ENCODE data around the gene AQP7.
A peak's percentile ranks its signal among the peaks of the same experiment; 100 is the strongest.

AQP7 gene

DNA sequence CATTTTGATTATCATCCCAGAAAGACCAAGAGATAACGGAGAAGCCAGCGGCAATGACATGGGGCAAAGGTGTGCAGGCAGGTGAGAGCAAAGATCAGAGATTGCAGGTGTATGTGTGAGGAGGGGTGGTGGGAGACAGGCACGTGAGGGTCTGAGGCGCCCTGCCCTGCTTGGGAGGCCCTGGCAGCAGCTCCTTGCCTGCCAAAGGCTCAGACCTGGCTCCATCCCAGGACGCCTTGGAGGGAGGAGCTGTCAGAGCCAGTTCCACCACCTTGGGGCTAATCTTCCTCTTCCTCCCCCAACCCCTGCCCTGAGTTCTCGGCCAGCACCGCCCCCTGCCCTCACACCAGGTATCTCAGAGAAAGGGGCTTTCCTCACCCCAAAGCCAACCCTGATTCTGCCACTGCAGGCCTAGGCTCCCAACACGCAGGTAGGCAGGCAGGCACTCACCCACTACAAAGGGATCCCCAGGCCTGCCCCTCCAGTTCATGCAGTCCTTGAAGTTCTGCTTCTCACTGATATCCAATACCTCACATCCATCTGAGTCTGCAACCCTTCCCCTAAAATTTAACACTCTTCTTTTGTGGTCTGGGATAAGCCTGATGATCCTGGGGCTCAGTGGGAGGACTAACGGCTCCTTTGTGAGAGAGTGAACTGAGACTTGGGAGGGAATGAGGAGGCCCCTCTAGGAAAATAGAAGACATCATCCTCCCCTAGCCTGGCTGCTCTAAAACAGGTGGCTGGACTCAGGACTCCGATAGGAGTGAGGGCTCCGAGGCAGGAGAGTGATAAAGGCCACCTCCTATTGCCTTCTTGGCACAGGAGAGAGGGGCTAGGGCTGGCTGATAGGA, 43.2 kb upstream of the AQP7 start:
- no peaks in the 10 kb centered on the region for H3K9me3 ChIP-seq (ENCODE audit: control extremely low read depth in 1 of 5, control insufficient read depth in 4 of 5, insufficient read depth in 2 of 5, low read depth in 1 of 5, low read length in 4 of 5)
- no peak overlapping the region for H3K27ac ChIP-seq (ENCODE audit: insufficient read depth in 1 of 2, low read depth in 1 of 2, low read length in 2 of 2, poor library complexity in 1 of 2, severe bottlenecking in 2 of 2)
- ChIA-PET POLR2A (no interaction called here), CTCF (interaction anchor here (0.9 to 9.6 kb wide), 3 partner anchors 10 to 18 kb away, joined by 3 to 172 read pairs (median 5); no protein-coding TSS in a partner anchor)
- H3K4me3 ChIP-seq (ENCODE audit: control insufficient read depth in 1 of 7, extremely low read depth in 1 of 7, insufficient read depth in 4 of 7, low read depth in 2 of 7, low read length in 6 of 7), result peak overlapping the region in 1 of 7 experiments; percentile 35
- DNase-seq, result no peak
- peaks cover 0 to 6% (median 4%) of the 10 kb centered on the region in 5 experiments for H3K27me3 ChIP-seq (replicated peaks in 2 of 5; ENCODE audit: control insufficient read depth in 4 of 5, insufficient read depth in 5 of 5, low read length in 4 of 5)
- WGBS (ENCODE audit: insufficient coverage), result 97% methylated on average over 10 of the region's 11 CpGs
- H3K4me1 ChIP-seq (ENCODE audit: control extremely low read depth in 1 of 4, control insufficient read depth in 4 of 4, insufficient read depth in 4 of 4, low read length in 3 of 4), result peaks cover 3 to 42% (median 28%) of the 10 kb centered on the region in 4 experiments
- no peaks in the 10 kb centered on the region for H3K36me3 ChIP-seq (ENCODE audit: control insufficient read depth in 4 of 4, insufficient read depth in 4 of 4, low read length in 3 of 4)

DNA sequence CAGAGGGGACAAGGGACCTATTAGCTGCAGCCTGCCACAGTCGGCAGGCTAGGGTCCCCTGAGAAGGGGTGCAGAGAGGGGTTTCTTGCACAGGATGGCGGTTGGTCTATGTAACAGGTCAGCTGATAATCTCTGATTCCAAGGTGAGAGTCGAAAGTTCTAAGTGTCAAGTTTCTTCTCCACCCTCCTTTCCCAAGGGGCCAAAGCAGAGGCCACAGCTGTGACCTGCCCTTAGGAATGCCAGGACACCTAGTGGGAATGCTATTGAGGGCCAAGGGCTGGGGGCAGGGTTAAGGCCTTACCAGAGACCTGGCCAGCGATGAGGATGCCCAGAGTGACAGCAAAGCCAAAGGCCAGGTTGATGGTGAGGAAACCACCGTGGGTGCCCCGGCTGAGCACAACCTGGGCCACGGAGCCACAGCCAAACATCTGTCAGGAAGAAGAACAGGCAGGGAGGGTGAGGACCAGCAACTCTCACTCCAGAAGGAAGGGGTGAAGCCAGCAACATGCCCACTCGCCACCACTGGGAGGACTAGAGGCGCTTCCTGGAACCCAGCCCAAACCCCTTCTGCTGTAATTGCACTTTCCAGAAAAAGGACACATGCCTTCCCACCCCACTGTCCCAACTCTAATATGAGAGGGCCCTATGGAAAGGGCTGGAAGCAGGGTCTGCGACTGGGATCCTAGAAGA, 41.2 kb upstream of the AQP7 start:
- Histone ChIP-seq H3K4me1 (ENCODE audit: control extremely low read depth in 1 of 4, control insufficient read depth in 4 of 4, insufficient read depth in 4 of 4, low read length in 3 of 4) (peaks cover 3 to 42% (median 28%) of the 10 kb centered on the region in 4 experiments), H3K27me3 (replicated peaks in 2 of 5; ENCODE audit: control insufficient read depth in 4 of 5, insufficient read depth in 5 of 5, low read length in 4 of 5) (peaks cover 0 to 4% (median 4%) of the 10 kb centered on the region in 5 experiments), H3K4me3 (ENCODE audit: control insufficient read depth in 1 of 7, extremely low read depth in 1 of 7, insufficient read depth in 4 of 7, low read depth in 2 of 7, low read length in 6 of 7) (no peak overlapping the region), H3K36me3 (ENCODE audit: control insufficient read depth in 4 of 4, insufficient read depth in 4 of 4, low read length in 3 of 4) (no peaks in the 10 kb centered on the region), H3K9me3 (ENCODE audit: control extremely low read depth in 1 of 5, control insufficient read depth in 4 of 5, insufficient read depth in 2 of 5, low read depth in 1 of 5, low read length in 4 of 5) (no peaks in the 10 kb centered on the region), H3K27ac (ENCODE audit: insufficient read depth in 1 of 2, low read depth in 1 of 2, low read length in 2 of 2, poor library complexity in 1 of 2, severe bottlenecking in 2 of 2) (no peak overlapping the region)
- peak in 2 of 3 donors; percentile 15 to 19 for DNase-seq
- CTCF ChIA-PET, result interaction anchor here (1.1 to 3.9 kb wide), 2 partner anchors 8 to 9 kb away, joined by 3 to 23 read pairs; no protein-coding TSS in a partner anchor
- 79% methylated on average over 8 of the region's 10 CpGs for WGBS (ENCODE audit: insufficient coverage)
- POLR2A ChIA-PET, result interaction anchor here (0.5 kb wide), 1 partner anchor 11 kb away, joined by 4 read pairs; no protein-coding TSS in a partner anchor

DNA sequence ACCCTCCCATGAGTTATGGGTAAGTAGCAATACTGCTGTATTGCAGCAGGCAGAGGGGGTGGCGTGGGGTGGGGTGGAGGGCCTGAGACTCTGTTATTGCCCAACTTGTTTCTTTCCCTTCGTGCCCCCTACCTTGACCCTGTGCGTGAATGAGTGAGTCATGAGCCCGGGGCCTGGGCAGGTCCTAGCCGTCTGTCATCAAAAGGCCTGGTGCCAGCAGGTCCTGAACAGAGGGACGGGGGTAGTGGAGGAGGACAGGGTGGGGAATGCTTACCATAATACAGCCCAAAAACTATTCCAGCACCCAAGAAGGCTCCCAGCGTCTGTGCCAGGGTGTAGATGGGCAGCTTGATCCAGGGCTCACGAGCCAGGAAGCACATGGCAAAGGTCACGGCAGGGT, 40.7 kb upstream of the AQP7 start:
- Histone ChIP-seq H3K27me3 (replicated peaks in 2 of 5; ENCODE audit: control insufficient read depth in 4 of 5, insufficient read depth in 5 of 5, low read length in 4 of 5) (peaks cover 0 to 3% (median 1%) of the 10 kb centered on the region in 5 experiments), H3K9me3 (ENCODE audit: control extremely low read depth in 1 of 5, control insufficient read depth in 4 of 5, insufficient read depth in 2 of 5, low read depth in 1 of 5, low read length in 4 of 5) (no peaks in the 10 kb centered on the region), H3K4me1 (ENCODE audit: control extremely low read depth in 1 of 4, control insufficient read depth in 4 of 4, insufficient read depth in 4 of 4, low read length in 3 of 4) (peaks cover 3 to 39% (median 26%) of the 10 kb centered on the region in 4 experiments), H3K36me3 (ENCODE audit: control insufficient read depth in 4 of 4, insufficient read depth in 4 of 4, low read length in 3 of 4) (no peaks in the 10 kb centered on the region), H3K4me3 (ENCODE audit: control insufficient read depth in 1 of 7, extremely low read depth in 1 of 7, insufficient read depth in 4 of 7, low read depth in 2 of 7, low read length in 6 of 7) (no peak overlapping the region), H3K27ac (ENCODE audit: insufficient read depth in 1 of 2, low read depth in 1 of 2, low read length in 2 of 2, poor library complexity in 1 of 2, severe bottlenecking in 2 of 2) (no peak overlapping the region)
- DNase-seq, result no peak
- POLR2A ChIA-PET, result no interaction called here
- CTCF ChIA-PET, result interaction anchor here (1.4 to 3.9 kb wide), 2 partner anchors 9 to 21 kb away, joined by 4 to 23 read pairs; no protein-coding TSS in a partner anchor
- WGBS (ENCODE audit: insufficient coverage), result 99% methylated on average over 5 of the region's 9 CpGs

DNA sequence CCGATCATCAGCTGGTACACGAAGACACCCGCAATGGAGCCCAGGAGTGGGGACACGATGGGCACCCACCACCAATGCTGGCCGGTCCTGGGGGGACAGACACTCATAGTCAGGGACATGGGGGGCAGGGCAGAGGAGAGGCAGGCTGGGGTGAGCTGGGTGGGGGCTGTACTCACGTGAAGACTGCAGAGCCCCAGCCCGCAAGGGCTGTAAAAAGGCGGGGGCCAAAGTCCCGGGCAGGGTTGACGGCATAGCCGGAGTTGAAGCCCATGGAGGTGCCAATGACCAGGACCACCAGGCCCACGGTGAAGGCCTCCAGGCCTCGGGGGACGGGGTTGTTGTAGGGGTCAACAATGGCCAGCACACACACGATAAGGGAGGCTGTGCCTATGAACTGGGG, 39.8 kb upstream of the AQP7 start:
- ChIA-PET CTCF (interaction anchor here (1.2 to 3.9 kb wide), 3 partner anchors 10 to 26 kb away, joined by 4 to 23 read pairs (median 4); no protein-coding TSS in a partner anchor), POLR2A (interaction anchor here (0.6 kb wide), 1 partner anchor 8 kb away, joined by 4 read pairs; no protein-coding TSS in a partner anchor)
- H3K27ac ChIP-seq (ENCODE audit: insufficient read depth in 1 of 2, low read depth in 1 of 2, low read length in 2 of 2, poor library complexity in 1 of 2, severe bottlenecking in 2 of 2), result no peak overlapping the region
- WGBS (ENCODE audit: insufficient coverage), result 96% methylated on average over 13 of the region's 15 CpGs
- no peak overlapping the region for H3K4me3 ChIP-seq (ENCODE audit: control insufficient read depth in 1 of 7, extremely low read depth in 1 of 7, insufficient read depth in 4 of 7, low read depth in 2 of 7, low read length in 6 of 7)
- no peak for DNase-seq
- H3K27me3 ChIP-seq (replicated peaks in 2 of 5; ENCODE audit: control insufficient read depth in 4 of 5, insufficient read depth in 5 of 5, low read length in 4 of 5), result no peaks in the 10 kb centered on the region
- H3K9me3 ChIP-seq (ENCODE audit: control extremely low read depth in 1 of 5, control insufficient read depth in 4 of 5, insufficient read depth in 2 of 5, low read depth in 1 of 5, low read length in 4 of 5), result no peaks in the 10 kb centered on the region
- H3K4me1 ChIP-seq (ENCODE audit: control extremely low read depth in 1 of 4, control insufficient read depth in 4 of 4, insufficient read depth in 4 of 4, low read length in 3 of 4), result peaks cover 3 to 34% (median 19%) of the 10 kb centered on the region in 4 experiments
- H3K36me3 ChIP-seq (ENCODE audit: control insufficient read depth in 4 of 4, insufficient read depth in 4 of 4, low read length in 3 of 4), result no peaks in the 10 kb centered on the region

GRCh38 chr9:33440609-33441008, 38.2 kb upstream of the AQP7 start:
- Histone ChIP-seq H3K36me3 (ENCODE audit: control insufficient read depth in 4 of 4, insufficient read depth in 4 of 4, low read length in 3 of 4) (no peaks in the 10 kb centered on the region), H3K27me3 (replicated peaks in 2 of 5; ENCODE audit: control insufficient read depth in 4 of 5, insufficient read depth in 5 of 5, low read length in 4 of 5) (no peaks in the 10 kb centered on the region), H3K27ac (ENCODE audit: insufficient read depth in 1 of 2, low read depth in 1 of 2, low read length in 2 of 2, poor library complexity in 1 of 2, severe bottlenecking in 2 of 2) (no peak overlapping the region), H3K4me3 (ENCODE audit: control insufficient read depth in 1 of 7, extremely low read depth in 1 of 7, insufficient read depth in 4 of 7, low read depth in 2 of 7, low read length in 6 of 7) (no peak overlapping the region), H3K4me1 (ENCODE audit: control extremely low read depth in 1 of 4, control insufficient read depth in 4 of 4, insufficient read depth in 4 of 4, low read length in 3 of 4) (peaks cover 0 to 22% (median 5%) of the 10 kb centered on the region in 4 experiments), H3K9me3 (ENCODE audit: control extremely low read depth in 1 of 5, control insufficient read depth in 4 of 5, insufficient read depth in 2 of 5, low read depth in 1 of 5, low read length in 4 of 5) (no peaks in the 10 kb centered on the region)
- no peak for DNase-seq
- CTCF ChIA-PET, result interaction anchor here (1.0 to 1.8 kb wide), 3 partner anchors 12 to 66 kb away, joined by 4 read pairs; no protein-coding TSS in a partner anchor
- POLR2A ChIA-PET, result no interaction called here
- WGBS (ENCODE audit: insufficient coverage), result no CpG with 5 or more reads among the region's 1 CpG

DNA sequence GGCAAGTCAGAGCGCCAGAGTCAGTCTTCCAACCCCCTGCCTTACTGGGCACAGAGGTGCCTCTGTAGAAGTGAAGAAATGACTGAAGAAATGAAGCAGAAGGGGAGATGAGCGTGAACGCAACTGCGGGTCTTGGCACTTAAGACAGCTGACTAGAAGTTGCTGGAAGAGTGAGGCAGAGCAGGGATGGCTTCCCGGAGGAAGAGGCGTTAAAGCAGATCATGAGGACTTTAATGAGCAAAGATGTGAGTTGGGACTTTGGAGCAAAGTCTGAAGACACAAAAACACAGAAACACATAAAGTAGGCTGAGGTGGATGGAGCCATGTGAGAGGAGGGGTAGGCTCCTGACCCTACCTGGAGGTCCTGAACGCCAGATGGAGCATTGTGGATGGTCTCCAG, 37.8 kb upstream of the AQP7 start:
- ChIA-PET POLR2A (no interaction called here), CTCF (interaction anchor here (1.0 to 2.3 kb wide), 4 partner anchors 9 to 66 kb away, joined by 4 to 14 read pairs (median 4); no protein-coding TSS in a partner anchor)
- Histone ChIP-seq H3K27ac (ENCODE audit: insufficient read depth in 1 of 2, low read depth in 1 of 2, low read length in 2 of 2, poor library complexity in 1 of 2, severe bottlenecking in 2 of 2) (no peak overlapping the region), H3K36me3 (ENCODE audit: control insufficient read depth in 4 of 4, insufficient read depth in 4 of 4, low read length in 3 of 4) (no peaks in the 10 kb centered on the region), H3K27me3 (replicated peaks in 2 of 5; ENCODE audit: control insufficient read depth in 4 of 5, insufficient read depth in 5 of 5, low read length in 4 of 5) (no peaks in the 10 kb centered on the region), H3K4me1 (ENCODE audit: control extremely low read depth in 1 of 4, control insufficient read depth in 4 of 4, insufficient read depth in 4 of 4, low read length in 3 of 4) (peaks cover 0 to 18% (median 2%) of the 10 kb centered on the region in 4 experiments), H3K9me3 (ENCODE audit: control extremely low read depth in 1 of 5, control insufficient read depth in 4 of 5, insufficient read depth in 2 of 5, low read depth in 1 of 5, low read length in 4 of 5) (no peaks in the 10 kb centered on the region), H3K4me3 (ENCODE audit: control insufficient read depth in 1 of 7, extremely low read depth in 1 of 7, insufficient read depth in 4 of 7, low read depth in 2 of 7, low read length in 6 of 7) (no peak overlapping the region)
- 98% methylated on average over 6 of the region's 7 CpGs for WGBS (ENCODE audit: insufficient coverage)
- no peak for DNase-seq
